ENCODE results near the gene IL4R.
"Not testable (repeated sequence)": the region's sequence is repeated elsewhere in the genome, so short reads cannot be mapped to it uniquely, and the experiment has no call there.

The IL4R gene

GRCh38 chr16:27288313-27288712 lies 25.5 kb upstream of the IL4R start:
- DNase-seq (ENCODE audit: low read depth): not testable (repeated sequence)

- DNase-seq (ENCODE audit: low read depth): peak; percentile 25
Observed at GRCh38 chr16:27289669-27290068, 24.1 kb upstream of the IL4R start.

- DNase-seq (ENCODE audit: low read depth): no peak
Observed at GRCh38 chr16:27290562-27290961, 23.2 kb upstream of the IL4R start.

- DNase-seq (ENCODE audit: low read depth): no peak
Observed at GRCh38 chr16:27291106-27291505, 22.7 kb upstream of the IL4R start.

GRCh38 chr16:27291722-27292240 lies 22.0 kb upstream of the IL4R start:
- no peak for DNase-seq (ENCODE audit: low read depth)

- DNase-seq (ENCODE audit: low read depth): no peak
Observed at GRCh38 chr16:27293343-27293742, 20.4 kb upstream of the IL4R start.

- DNase-seq (ENCODE audit: low read depth): no peak
Observed at GRCh38 chr16:27298132-27298531, 15.6 kb upstream of the IL4R start.

GRCh38 chr16:27301236-27301861 lies 12.4 kb upstream of the IL4R start:
- DNase-seq (ENCODE audit: low read depth): no peak

GRCh38 chr16:27302126-27302525 lies 11.6 kb upstream of the IL4R start:
- no peak for DNase-seq (ENCODE audit: low read depth)

GRCh38 chr16:27303256-27304100 lies 10.3 kb upstream of the IL4R start:
- no peak for DNase-seq (ENCODE audit: low read depth)

- no peak for DNase-seq (ENCODE audit: low read depth)
Observed at GRCh38 chr16:27304102-27304501, 9.7 kb upstream of the IL4R start.

- DNase-seq (ENCODE audit: low read depth): no peak
Observed at GRCh38 chr16:27304881-27305745, 8.7 kb upstream of the IL4R start.

- no peak for DNase-seq (ENCODE audit: low read depth)
Observed at GRCh38 chr16:27305839-27306442, 7.8 kb upstream of the IL4R start.

GRCh38 chr16:27308792-27309191 lies 5.0 kb upstream of the IL4R start:
- DNase-seq (ENCODE audit: low read depth): no peak

- DNase-seq (ENCODE audit: low read depth): no peak
Observed at GRCh38 chr16:27310576-27311447, 3.0 kb upstream of the IL4R start.

GRCh38 chr16:27311448-27311830 lies 2.3 kb upstream of the IL4R start:
- peak; percentile 31 for DNase-seq (ENCODE audit: low read depth)

GRCh38 chr16:27311897-27312303 lies 1.9 kb upstream of the IL4R start:
- DNase-seq (ENCODE audit: low read depth): no peak

- no peak for DNase-seq (ENCODE audit: low read depth)
Observed at GRCh38 chr16:27312580-27313421, 973 bp upstream of the IL4R start.

GRCh38 chr16:27314161-27314723 lies 468 bp downstream of the IL4R start:
- DNase-seq (ENCODE audit: low read depth): peak; percentile 84

GRCh38 chr16:27314986-27315332 lies 1.2 kb downstream of the IL4R start:
- no peak for DNase-seq (ENCODE audit: low read depth)

Data from EH (cell line).